A204.1 (cell line): ENCODE results near the gene TWF2.
"Not testable (repeated sequence)": the region's sequence is repeated elsewhere in the genome, so short reads cannot be mapped to it uniquely, and the experiment has no call there.

Experiments used
- FAIRE-seq: peaks from 2 replicates; lab custom pipeline; 2012; peaks lifted over from hg19 to GRCh38; lab: Jason Lieb, UNC

TWF2 gene

DNA sequence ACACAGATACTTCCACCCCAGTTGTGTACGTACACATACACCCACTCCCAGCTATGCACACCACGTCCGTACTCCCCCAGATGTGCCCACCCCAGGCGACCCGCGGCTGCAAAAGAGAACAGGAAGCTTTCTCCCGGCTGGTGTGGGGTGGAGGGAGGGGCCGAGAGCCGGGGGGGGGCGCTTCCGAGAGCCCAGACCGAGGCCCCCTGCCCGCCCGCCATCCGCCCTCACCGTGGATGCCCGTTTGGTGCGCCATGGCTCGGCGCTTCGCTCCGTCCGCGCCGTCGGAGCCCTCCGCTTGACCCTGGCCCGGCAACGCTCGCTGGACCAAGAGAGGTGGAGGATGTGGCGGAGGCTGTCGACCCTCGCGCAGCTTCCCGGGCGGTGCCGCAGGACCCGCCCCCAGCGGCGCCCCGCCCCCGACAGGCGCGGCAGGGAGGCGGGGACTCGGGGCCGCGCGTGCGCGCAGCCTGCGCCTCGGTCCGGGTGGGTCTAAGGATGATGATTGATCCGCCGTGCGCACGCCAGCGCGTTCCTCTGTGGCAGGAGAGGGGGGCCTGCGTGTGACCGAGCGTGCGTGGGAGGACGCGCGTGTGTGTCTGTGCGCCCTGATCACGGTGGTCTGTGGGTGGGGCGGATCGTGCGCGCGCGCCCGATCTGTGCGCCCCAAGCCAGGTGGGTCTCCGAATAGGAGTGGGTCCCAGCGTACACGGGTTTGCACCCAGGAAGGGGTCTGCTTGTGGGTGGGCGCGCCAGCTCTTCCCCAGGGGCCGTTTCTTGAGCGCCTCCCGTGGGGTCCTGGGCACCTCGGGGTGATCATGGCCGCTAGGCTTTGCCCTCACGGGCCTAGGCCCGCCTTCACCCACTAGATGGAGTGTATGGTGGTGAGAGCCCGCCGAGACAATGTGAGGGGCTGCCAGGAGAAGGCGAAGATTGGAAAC, at the start of gene TWF2:
TWF2 (minus strand) TSS at position 398 of the 941 bp plus-strand sequence; CDS start at position 256, 142 bp downstream.
- no peak for FAIRE-seq

DNA sequence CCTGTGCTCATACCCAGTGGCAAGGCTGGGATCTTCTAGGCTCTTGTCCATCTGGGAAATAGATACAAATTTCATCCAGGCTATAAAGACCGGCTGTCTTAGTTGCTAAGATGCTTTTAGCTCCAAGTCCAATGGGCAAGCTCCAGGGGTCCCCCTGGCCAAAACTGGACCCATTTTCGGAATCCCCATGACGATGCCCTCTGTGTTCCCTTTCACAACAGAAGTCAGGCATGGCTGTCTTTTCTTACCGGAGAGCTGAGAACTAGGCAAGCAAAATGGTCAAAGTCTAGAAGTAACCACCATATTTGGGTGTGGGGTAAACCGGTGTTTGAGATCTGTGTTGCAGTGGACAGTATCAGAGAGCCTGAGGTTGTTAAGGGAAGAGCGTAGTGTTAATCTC, 49.7 kb upstream of the TWF2 start:
- no peak for FAIRE-seq

DNA sequence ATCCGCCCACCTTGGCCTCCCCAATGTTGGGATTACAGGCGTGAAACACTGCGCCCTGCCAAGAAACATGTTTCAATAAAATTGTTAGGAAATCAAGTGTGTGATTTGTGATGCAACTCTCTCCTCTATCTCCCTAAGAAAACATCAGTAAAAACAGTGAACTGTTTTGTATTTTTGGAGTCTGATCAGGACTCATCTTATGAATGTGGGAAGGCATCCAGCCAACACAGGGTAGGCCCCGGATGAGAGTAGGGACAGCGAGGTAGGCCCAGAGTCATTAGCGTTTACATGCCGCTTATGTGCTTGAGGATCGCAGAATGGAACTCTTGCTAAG, 47.8 kb upstream of the TWF2 start:
- FAIRE-seq = no peak

DNA sequence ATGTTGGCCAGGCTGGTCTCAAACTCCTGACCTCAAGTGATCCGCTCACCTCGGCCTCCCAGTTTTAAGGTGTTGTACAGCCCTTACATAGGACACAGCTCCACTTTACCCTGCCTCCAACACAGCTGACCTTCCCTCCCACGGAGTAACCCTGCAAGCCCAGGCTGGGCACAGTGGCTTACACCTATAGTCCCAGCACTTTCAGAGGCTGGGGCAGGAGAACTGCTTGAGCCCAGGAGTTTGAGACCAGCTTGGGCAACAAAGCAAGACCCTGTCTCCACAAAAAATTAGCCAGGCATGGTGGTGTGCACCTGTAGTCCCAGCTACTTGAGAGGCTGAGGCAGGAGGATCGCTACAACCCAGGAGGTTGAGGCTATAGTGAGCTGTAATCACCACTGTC, 45.1 kb upstream of the TWF2 start:
- not testable (repeated sequence) for FAIRE-seq

DNA sequence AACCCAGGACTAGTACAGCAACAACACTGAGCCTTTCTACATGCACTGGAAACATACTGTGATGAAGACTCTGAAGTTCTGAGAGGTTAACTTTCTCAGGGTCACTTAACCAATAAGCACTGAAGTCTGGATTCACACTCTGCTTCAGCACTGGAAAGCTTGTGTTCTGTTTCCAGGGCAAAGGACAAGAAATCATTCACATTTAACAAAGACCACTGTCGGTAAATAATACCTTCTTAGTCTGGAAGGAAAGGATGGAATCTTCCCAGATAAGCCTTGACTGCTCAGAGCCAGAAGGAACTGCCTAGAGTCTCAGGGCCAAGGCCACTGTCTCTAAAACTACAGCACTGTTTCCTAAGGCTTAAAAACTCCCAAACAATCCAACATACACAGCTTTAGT, 44.3 kb upstream of the TWF2 start:
- FAIRE-seq = no peak

DNA sequence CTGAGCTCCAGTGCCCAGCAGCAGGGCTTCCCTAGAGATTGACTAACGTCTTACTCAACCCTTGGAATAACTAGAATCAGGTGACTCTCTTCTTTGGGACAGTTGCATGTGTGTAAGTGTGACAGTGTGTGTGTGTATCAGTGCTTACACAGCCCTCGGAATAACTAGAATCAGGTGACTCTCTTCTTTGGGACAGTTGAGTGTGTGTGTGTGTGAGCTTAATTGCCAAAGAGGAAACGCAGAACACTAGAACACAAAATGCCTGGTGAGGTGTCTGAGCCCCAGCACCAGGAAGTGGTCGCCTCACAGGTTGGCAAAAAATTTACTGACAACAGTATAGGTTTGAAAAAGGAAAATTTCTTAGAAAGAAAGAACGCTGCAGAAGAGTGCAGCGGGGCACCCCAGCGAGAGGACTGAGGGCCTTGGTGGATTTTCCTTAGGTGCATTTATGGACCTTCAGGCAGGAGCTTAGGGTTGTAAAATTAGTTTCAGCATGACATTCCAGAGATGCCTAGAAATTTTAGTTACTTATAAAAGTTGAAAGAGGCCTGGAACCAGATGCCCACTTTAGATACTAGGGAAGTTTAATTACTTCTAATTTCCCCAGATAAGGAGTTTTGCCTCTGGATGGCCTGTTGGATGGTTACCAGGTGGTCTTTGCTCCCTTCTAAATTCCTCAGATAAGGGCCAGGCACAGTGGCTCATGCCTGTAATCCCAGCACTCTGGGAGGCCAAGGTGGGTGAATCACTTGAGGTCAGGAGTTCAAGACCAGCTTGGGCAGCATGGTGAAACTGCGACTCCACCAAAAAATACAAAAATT, 43.2 kb upstream of the TWF2 start:
- no peak for FAIRE-seq

DNA sequence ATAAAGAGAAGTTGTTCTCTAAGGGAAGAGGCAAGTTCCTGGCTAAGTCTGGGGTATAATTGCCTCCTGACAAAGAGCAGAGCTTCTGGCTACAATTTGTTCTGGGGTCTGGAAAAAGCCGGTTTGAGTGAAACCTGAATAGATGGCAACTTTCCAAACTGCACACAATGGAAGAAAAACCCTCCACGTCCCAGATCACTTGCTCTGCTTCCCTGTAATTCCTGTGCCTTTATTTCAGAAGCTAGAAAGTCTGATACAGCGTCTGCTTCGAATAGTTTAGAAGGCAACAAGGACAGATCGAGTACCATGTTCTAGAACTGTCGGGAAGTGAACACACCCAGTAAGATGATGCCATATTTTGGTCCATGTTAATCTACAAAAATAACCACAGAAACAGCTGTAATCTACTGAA, 41.1 kb upstream of the TWF2 start:
- FAIRE-seq = no peak

DNA sequence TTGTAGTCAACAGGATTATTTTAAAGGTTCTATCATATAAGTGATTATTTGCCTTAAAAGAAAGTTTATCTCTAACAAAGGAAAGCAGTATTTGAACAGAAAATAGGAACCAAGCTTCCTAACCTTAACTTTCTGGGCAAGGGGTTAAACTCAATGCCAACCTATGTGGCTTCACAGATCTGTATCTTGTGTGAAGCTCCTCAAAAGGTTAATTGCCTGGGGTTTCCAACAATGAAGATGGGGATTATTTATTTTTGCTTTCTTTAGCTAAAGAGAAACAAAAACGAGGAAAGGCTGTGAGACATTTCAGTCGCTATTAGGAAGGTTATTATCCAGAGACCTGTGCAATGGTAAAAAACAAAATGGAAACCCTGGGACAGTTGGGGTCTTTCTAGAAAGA, 40.6 kb upstream of the TWF2 start:
- FAIRE-seq = no peak

DNA sequence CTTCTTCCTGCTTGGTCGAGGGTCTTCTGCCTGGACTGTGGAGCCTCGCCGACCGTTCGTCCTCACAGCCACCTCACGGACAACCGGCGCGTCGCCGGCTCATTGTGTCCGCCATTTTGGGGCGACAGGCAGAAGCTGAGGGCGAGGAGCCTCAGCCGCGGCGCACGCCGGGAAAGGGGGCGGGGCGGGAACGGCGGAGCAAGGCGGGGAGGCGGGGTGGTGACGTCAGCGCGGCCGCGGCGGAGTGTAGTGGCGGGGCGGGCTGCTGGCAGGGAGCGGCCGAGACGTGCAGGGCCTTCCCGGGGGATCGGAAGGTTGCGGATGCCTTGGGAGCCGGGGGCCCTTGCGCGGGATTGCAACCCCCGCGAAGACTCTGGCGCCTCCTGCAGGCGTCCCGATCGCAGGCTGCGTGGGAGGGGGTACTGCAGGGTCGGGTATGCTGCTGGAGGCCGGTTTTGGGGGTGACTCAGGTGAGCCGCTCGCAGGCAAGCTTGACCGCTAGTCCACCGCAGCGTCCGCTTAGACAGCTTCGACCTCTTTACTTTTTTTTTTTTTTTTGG, 39.6 kb upstream of the TWF2 start, which contains the start of gene WDR82:
WDR82 (minus strand) TSS at position 140 of the 560 bp plus-strand sequence. CDS start 288 bp downstream, outside the sequence.
- no peak for FAIRE-seq

DNA sequence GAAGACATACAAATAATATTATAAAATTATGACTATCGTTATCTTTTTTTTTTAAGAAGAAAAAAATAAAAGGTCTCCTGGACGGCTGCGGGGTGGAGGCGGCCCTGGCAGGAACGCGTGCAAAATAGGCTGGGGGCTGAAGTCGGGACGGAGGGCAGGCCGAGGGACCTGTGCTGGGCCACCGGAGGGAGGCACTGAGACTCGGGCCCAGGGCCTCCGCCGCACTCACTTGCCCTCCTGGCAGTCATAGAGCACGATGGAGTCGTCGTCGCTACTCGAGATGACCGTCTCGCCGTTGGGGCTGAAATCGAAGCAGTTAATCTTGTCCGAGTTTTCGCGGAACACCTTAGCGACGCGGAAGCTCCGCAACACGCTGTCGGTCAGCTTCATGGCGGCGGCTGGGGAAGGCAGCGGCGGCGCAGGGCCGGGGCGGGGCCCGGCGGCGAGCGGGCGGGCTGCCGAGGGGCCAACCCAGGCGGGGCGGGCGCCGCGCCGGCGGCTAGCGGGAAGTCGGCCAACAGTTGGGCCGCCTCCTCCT, 39.1 kb upstream of the TWF2 start:
- no peak for FAIRE-seq

DNA sequence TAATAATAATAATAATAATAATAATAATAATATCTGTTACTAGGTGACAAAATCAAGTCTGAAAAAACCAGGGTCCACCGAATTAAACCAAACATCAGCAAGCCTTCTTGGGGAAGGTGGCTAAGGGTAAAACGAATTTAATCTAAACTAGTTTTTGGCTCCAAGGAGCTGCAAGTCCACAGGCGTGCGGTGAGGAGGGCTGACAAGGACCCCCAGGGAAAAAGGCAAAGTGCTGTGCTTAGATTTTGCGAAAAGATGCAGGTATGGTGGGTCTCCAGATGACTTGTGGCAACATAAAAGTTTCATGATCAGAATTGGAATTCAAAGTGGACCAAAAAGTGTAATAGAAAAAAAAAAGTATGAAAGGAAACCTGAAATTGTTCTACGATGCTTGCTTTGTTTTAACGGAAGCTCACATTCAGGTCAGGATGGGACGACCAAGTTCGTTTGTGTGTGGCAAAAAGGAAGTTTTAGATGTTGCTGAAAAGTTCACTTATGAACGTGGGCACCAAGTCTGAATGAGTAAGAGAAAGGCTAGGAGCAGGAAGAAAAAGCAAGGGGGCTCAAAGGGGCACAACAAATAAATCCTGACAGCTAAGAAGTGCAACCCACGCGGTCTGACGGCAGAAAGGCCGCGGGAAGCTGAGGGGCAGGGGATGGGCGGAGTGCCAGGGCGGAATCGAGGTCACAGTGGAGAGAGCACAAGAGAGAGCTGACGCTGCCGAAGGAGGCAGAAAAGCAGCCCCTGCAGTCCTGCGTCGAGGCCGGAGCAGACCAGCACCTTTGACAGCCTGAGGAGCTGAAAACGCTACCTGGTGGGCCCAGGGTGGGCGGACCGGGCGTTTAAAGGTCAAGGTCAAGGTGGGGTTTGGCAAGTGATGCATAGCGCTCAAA, 38.4 kb upstream of the TWF2 start:
- no peak for FAIRE-seq

DNA sequence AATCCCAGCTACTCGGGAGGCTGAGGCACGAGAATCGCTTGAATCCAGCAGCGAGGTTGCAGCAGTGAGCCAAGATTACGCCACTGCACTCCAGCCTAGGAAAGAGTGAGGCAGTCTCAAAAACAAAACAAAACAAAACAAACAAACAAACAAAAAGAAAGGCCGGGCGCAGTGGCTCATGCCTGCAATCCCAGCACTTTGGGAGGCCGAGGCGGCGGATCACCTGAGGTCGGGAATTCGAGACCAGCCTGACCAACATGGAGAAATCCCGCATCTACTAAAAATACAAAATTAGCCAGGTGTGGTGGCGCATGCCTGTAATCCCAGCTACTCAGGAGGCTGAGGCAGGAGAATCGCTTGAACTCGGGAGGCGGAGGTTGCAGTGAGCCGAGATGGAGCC, 35.8 kb upstream of the TWF2 start:
- FAIRE-seq = not testable (repeated sequence)

DNA sequence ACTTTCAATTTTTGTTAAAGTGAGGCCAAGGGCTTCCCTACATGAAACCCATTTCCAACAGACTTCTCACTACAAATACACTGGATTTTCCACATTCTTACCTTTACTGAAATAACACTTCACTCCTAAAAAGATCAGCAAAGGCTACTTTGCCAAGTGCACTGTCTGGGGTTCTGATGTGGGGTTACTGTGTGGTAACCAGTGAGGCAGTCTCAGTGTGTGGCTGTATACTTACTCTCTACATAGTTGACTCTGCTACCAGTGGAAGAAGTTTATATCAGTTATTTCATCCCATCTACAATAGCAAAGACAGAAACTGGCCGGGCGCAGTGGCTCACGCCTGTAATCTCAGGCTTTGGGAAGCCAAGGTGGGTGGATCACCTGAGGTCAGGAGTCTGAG, 33.9 kb upstream of the TWF2 start:
- no peak for FAIRE-seq

DNA sequence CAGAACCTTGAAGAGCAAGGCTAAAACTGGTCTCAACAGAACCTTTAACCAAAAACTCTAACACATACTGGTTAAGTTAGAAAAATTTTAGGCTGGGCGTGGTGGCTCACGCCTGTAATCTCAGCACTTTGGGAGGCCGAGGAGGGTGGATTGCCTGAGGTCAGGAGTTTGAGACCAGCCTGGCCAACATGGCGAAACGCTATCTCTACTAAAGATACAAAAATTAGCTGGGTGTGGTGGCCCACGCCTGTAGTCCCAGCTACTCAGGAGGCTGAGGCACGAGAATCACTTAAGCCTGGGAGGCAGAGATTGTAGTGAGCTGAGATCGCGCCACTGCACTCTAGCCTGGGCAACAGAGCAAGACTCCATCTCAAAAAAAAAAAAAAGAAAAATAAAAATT, 33.2 kb upstream of the TWF2 start:
- FAIRE-seq = not testable (repeated sequence)

DNA sequence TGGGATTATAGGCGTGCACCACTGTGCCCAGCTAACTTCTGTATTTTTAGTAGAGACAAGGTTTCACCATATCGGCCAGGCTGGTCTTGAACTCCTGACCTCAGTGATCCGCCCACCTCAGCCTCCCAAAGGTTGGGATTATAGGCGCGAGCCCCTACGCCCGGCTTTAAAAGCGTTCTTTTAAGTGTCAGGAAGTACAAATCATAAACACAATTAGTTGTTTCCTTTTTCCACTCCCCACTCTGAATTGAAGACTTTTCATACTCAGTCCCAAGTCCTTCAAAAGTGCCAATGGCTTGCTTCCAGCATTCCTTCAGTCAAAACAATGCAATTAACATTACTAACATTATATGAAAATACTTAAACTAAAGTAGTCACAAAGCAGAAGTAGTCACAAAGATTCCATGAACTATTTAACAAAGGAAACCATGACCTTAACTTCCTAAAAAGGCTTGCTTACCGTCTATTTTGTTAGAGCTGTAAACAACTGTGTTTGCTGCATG, 31.3 kb upstream of the TWF2 start:
- no peak for FAIRE-seq

DNA sequence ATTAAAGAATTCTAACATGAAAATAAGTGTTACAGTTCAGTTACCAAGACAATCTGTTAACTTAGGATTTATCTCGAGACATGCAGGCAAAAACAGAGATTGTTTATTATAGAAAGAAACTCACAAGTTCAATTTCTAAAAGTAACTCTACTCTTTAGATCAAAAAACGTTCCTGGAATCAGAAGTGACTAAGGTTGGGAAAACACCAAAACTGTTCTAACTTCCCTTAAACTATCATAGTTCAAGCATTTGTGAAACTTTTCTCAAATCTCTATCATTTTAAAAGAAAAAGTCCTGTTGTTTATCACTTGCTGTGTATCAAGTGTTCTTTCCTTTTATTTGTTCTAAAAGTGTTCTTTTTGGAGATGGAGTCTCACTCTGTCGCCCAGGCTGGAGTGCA, 30.8 kb upstream of the TWF2 start:
- FAIRE-seq = no peak

DNA sequence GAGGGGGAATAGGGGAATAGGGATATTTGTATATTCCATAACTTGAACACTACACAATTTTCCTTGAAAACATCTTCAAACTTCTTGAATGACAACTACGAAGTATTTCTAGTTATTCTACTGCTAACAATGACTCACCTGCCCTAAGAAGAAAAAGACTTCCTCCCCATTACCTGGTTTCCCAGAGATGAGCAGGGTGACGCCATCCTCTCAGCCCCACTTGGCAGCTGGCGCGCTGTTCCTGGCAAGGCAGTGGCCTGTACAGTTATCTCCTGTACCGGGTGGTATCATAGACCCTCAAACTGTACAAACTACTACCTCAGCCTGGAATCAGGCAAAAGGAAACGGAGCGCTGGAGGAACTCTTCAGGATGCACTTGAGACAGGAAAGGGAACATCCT, 29.1 kb upstream of the TWF2 start:
- FAIRE-seq = no peak

DNA sequence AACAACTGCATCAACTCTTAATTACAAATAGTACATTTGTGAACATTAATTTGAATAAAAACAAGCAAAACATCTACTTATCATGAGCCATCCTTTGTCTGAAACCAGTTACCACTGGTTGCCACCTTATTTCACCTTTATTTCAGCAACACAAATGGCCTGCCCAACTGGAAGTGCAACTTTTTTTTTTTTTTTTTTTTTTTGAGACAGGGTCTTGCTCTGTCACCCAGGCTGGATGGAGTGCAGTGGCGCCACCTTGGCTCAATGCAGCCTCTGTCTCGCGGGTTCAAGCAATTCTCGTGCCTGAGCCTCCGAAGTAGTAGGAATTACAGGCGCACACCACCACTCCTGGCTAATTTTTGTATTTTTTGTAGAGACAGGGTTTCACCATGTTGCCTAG, 26.4 kb upstream of the TWF2 start:
- no peak for FAIRE-seq

DNA sequence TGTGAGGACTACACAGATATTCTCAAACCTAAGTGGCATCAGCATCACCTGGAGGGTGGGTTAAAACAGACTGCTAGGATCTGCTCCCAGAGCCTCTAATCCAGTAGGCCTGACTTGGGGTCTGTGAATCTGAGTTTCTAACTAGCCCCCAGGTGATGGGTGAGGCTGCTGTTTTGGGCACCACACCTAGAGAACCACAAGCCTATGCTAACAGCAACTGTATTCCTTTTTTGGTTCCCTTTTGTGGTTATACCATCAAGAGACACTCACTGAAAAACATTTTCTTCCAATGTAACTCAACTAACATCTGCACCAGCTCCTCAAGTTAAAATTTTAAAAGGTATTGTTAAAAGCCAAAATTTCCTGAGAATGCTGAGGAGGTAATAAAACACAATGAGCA, 23.5 kb upstream of the TWF2 start:
- no peak for FAIRE-seq

DNA sequence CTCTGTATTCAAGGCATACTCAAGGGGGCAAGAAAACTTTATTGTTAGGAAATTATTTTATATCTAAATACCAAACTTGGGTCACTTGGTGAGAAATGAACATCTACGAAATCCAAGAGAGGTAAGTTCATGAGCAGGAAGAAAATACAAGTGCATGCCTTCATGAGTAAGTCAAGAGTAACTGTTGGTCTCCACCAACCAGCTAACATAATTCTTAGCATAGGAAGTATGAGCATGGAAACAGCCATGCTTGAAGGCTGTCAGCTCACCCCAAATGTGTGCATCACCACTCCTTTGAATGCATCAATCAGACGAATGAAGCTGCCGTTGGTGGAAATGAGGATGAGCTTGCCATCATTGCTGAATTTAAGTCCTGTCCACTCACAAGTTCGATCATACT, 20.5 kb upstream of the TWF2 start:
- FAIRE-seq = no peak

DNA sequence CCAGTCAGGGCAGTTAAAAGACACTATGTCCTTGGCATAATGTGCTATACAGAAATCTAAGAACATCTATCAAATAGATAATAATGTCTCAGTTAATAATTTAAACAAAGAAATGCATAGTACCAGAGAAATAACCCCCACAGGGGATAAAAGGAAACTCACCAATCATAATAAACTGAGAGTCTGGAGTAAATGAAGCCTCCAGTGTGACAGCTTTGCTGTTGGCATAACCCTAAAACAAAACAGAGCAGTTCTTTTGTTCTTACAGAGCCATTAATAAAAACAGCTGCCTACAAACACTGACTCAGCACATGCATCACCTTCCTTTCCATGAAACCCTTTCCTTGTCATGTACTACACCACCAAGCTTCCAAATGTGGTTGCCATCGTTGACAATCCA, 20.1 kb upstream of the TWF2 start:
- FAIRE-seq = no peak

DNA sequence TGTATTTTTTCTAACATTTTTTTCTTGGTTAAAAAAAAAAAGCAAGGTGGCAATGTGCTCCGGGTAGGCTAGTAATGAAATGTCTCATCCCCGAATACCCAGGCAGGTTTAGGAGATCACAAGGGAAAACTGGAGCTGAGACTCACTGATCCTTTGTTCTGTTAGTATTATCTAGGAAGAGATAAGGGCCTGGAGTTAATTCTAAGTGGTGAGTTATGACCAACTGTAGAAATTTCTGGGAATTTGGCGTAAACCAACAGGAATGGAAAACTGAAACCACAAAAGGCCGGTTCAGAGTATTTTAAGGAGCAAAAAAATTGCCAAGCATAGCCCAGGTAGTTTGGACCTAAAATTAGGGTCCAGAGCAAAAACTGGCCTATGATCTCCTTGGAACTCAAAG, 19.0 kb upstream of the TWF2 start:
- FAIRE-seq = no peak
